GM12878 (cell line): ENCODE results near the gene PMPCA. TPM values are rescaled to one million over a fixed set of nuclear protein-coding genes. Genes with fewer than 3 reads are reported as not detected.

Source experiments
- BACH1 ChIP-seq: fragments of 450-650 bp; IDR thresholded peaks from 2 replicates; pipeline ENCODE4 v1.6.1; 2017; ENCODE audit warnings: mild to moderate bottlenecking, borderline replicate concordance
- DPF2 ChIP-seq: fragments of 450-650 bp; IDR thresholded peaks from 2 replicates; pipeline ENCODE4 v1.6.1; 2017; ENCODE audit warnings: mild to moderate bottlenecking
- FOS ChIP-seq: IDR thresholded peaks from 3 replicates; pipeline ENCODE4 v1.6.1; 2011; ENCODE audit warnings: borderline replicate concordance; ENCODE audit not compliant: insufficient read length; ENCODE audit errors: extremely low read depth
- KAT2A ChIP-seq: conservative IDR thresholded peaks from 2 replicates; pipeline ENCODE4 v1.6.1; 2011; ENCODE audit warnings: low read depth, low read length; ENCODE audit not compliant: control insufficient read depth
- LARP7 ChIP-seq: fragments of 450-650 bp; IDR thresholded peaks from 2 replicates; pipeline ENCODE4 v1.6.1; 2017; ENCODE audit warnings: mild to moderate bottlenecking
- MAX ChIP-seq: IDR thresholded peaks from 2 replicates; pipeline ENCODE4 v1.6.1; 2012; ENCODE audit warnings: low read depth, low read length, improper control_type of control experiment
- MTA2 ChIP-seq: fragments of 450-650 bp; IDR thresholded peaks from 2 replicates; pipeline ENCODE4 v1.6.1; 2016; ENCODE audit warnings: low read depth, mild to moderate bottlenecking, moderate library complexity
- MTA3 ChIP-seq: IDR thresholded peaks from 2 replicates; pipeline ENCODE4 v1.6.1; 2012; ENCODE audit warnings: low read length, inconsistent platforms, borderline replicate concordance
- NFYA ChIP-seq: IDR thresholded peaks from 2 replicates; pipeline ENCODE4 v1.6.1; 2011; ENCODE audit warnings: low read depth, mild to moderate bottlenecking, low read length, improper control_type of control experiment, borderline replicate concordance
- PAX5 ChIP-seq: IDR thresholded peaks from 2 replicates; pipeline ENCODE4 v1.6.1; 2011; ENCODE audit warnings: low read depth, low read length, borderline replicate concordance
- POLR2A ChIP-seq: IDR thresholded peaks from 2 replicates; pipeline ENCODE4 v1.6.1; 2011; ENCODE audit warnings: low read depth, mild to moderate bottlenecking, low read length
- RB1 ChIP-seq: fragments of 450-650 bp; formaldehyde crosslinking; IDR thresholded peaks from 2 replicates; pipeline ENCODE4 v1.6.1; 2017; ENCODE audit warnings: mild to moderate bottlenecking, borderline replicate concordance
- RELB ChIP-seq: fragments of 450-650 bp; IDR thresholded peaks from 2 replicates; pipeline ENCODE4 v1.6.1; 2017; ENCODE audit warnings: low read depth, mild to moderate bottlenecking, moderate library complexity
- SIN3A ChIP-seq: IDR thresholded peaks from 2 replicates; pipeline ENCODE4 v1.6.1; 2012; ENCODE audit warnings: low read depth, low read length, improper control_type of control experiment
- SRF ChIP-seq, 2 experiments: IDR thresholded peaks; 2 replicates each; pipeline ENCODE4 v1.6.1; 2011; ENCODE audit warnings: low read depth in 2 of 2, low read length in 2 of 2, mild to moderate bottlenecking in 1 of 2, moderate library complexity in 1 of 2
- STAT1 ChIP-seq: fragments of 450-650 bp; conservative IDR thresholded peaks from 2 replicates; pipeline ENCODE4 v1.6.1; 2014; ENCODE audit warnings: antibody characterized with exemption, mild to moderate bottlenecking
- WRNIP1 ChIP-seq: IDR thresholded peaks from 2 replicates; pipeline ENCODE4 v1.6.1; 2011; ENCODE audit warnings: low read depth, low read length, improper control_type of control experiment, borderline replicate concordance
- ZBED1 ChIP-seq: IDR thresholded peaks from 2 replicates; pipeline ENCODE4 v1.6.1; 2016; ENCODE audit warnings: borderline replicate concordance
- ZBTB11 ChIP-seq: fragments of 450-650 bp; formaldehyde crosslinking; IDR thresholded peaks from 2 replicates; pipeline ENCODE4 v1.5.0; 2022; ENCODE audit warnings: mild to moderate bottlenecking, missing genetic modification characterization
- polyA plus RNA-seq, 11 experiments: library from polyadenylated mRNA; depleted of rRNA in 4 of 11; unstranded in 6 of 11; stranded (reverse) in 5 of 11; fragments of >200 nt; fragmentation: Nextera tagmentation in 4 of 11; fragmentation: Illumina TruSeq in 1 of 11; extraction: Ambion mirVana in 4 of 11; extraction: Trizol in 1 of 11; gene quantifications; 1 replicate in 1 of 11; 2 replicates in 10 of 11; pipeline versions ENCODE4 v1.2.1 to v1.2.3, GENCODE V29; 2011 to 2016; ENCODE audit warnings: inconsistent platforms in 2 of 11, missing spikeins in 2 of 11, low read depth in 1 of 11
- total RNA-seq, 4 experiments: library from RNA; depleted of rRNA in 3 of 4; stranded (reverse); fragments of >200 nt in 3 of 4; fragmentation: Illumina TruSeq in 1 of 4; extraction: Trizol in 1 of 4; gene quantifications; 2 replicates each; pipeline versions ENCODE4 v1.2.1 to v1.2.3, GENCODE V29; 2013 to 2021
- TF ChIP-seq, protein P1 (sequence below): fragments of 450-650 bp; IDR thresholded peaks from 2 replicates; pipeline ENCODE4 v1.6.1; 2017; ENCODE audit warnings: mild to moderate bottlenecking, moderate library complexity

PMPCA gene
- total and polyA plus RNA-seq, 10 of the 15 experiments (the other 5 are each of a cell fraction or from before 2014, with no cell fraction given), result 8.1 to 137 (median 75.7) TPM

DNA sequence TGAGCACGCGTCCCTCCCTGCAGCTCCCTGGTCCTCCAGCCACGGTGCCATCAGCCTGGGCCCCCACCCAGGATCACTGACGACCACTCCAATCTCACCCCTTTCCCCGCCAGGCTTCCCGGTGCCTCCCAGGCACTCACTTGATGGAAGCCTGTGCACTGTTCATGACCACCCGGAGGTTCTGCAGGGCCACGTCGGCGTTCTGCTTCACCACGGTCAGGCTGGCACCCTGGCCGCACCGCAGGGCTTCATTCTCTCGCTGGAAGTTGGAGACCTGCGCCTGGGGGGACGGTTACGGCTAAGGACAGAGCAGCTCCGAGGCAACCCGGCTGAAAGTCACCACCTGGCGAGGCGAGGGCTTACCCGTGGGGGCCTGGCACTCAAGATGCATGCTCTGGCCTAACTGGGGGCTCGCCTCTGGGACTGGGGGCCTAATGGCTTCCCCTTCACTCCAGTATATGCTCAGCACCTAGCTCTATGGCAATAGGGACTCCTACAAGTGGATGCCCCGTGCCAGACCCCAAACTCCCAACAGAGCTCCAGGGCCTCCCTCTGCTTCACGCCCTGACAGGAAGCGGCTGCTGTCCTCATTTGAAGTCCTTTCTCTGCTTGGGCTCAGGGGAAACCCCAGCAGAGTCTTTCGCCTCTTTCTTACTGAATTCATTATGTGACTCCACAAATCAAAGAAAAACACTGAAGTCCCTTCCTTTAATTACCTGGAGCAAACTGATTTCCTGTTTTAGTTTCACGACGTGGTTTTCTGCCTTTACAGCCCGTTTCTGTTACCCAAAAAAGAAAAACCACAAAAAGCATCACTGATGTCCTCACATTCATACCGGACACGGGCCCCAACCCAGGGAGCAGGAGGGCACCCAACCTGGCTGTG is 6.3 kb upstream of the PMPCA start (continued):
- TF ChIP-seq NFYA (no peak), MTA3 (0 out of 2 replicates have a peak, but pooled peaks have one; percentile 5), LARP7 (no peak), KAT2A (no peak), SIN3A (no peak), ZBED1 (no peak; the same call in 1 of the 2 replicates), ZBTB11 (CRISPR knock-in tag) (no peak), MTA2 (peak; percentile 49; the same call in 1 of the 2 replicates), RB1 (no peak), PAX5 (no peak), DPF2 (0 out of 2 replicates have a peak, but pooled peaks have one; percentile 48), POLR2A (peak; percentile 23; the same call in 1 of the 2 replicates), STAT1 (no peak), RELB (no peak), FOS (no peak), BACH1 (peak; percentile 1; the same call in 1 of the 2 replicates), MAX (no peak), SRF (IDR thresholded peaks at IDR 0.05; ENCODE audit: low read depth in 2 of 2, low read length in 2 of 2) (no peak), WRNIP1 (no peak)
- TF ChIP-seq, protein P1, sequence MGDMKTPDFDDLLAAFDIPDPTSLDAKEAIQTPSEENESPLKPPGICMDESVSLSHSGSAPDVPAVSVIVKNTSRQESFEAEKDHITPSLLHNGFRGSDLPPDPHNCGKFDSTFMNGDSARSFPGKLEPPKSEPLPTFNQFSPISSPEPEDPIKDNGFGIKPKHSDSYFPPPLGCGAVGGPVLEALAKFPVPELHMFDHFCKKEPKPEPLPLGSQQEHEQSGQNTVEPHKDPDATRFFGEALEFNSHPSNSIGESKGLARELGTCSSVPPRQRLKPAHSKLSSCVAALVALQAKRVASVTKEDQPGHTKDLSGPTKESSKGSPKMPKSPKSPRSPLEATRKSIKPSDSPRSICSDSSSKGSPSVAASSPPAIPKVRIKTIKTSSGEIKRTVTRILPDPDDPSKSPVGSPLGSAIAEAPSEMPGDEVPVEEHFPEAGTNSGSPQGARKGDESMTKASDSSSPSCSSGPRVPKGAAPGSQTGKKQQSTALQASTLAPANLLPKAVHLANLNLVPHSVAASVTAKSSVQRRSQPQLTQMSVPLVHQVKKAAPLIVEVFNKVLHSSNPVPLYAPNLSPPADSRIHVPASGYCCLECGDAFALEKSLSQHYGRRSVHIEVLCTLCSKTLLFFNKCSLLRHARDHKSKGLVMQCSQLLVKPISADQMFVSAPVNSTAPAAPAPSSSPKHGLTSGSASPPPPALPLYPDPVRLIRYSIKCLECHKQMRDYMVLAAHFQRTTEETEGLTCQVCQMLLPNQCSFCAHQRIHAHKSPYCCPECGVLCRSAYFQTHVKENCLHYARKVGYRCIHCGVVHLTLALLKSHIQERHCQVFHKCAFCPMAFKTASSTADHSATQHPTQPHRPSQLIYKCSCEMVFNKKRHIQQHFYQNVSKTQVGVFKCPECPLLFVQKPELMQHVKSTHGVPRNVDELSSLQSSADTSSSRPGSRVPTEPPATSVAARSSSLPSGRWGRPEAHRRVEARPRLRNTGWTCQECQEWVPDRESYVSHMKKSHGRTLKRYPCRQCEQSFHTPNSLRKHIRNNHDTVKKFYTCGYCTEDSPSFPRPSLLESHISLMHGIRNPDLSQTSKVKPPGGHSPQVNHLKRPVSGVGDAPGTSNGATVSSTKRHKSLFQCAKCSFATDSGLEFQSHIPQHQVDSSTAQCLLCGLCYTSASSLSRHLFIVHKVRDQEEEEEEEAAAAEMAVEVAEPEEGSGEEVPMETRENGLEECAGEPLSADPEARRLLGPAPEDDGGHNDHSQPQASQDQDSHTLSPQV, result no peak
